Testis (tissue), 2 donors: ENCODE data around the gene MYL11.

Experiments
- POLR2A ChIP-seq: fragments of 450-650 bp; IDR thresholded peaks from one replicate; pipeline ENCODE4 v1.6.1; 2017; ENCODE audit warnings: antibody characterized with exemption, mild to moderate bottlenecking, moderate library complexity
- TF ChIP-seq, protein P1 (sequence below), 3 experiments: fragments of 450-650 bp in 2 of 3; fragments of 200-600 bp in 1 of 3; sonication (generic) in 1 of 3; IDR thresholded peaks; one replicate each; pipeline ENCODE4 v1.5.1; 2016 to 2019; ENCODE audit warnings: antibody characterized with exemption in 3 of 3, mild to moderate bottlenecking in 2 of 3, moderate library complexity in 1 of 3

DNA sequence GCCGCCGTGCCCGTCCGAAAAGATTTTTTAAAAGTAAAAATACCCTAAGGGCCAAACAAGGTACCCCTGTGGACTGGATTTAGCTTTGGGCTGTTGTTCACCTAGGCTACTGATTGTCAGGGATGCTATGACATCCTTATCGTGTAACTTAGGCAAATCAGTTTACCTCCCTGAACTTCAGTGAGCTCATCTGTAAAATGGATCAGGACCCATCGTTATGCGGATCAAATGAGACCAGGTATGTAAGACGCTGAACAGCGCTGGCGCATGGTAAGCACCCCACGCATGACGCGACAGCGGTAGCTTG is 32.1 kb downstream of the MYL11 start:
- TF ChIP-seq, protein P1, sequence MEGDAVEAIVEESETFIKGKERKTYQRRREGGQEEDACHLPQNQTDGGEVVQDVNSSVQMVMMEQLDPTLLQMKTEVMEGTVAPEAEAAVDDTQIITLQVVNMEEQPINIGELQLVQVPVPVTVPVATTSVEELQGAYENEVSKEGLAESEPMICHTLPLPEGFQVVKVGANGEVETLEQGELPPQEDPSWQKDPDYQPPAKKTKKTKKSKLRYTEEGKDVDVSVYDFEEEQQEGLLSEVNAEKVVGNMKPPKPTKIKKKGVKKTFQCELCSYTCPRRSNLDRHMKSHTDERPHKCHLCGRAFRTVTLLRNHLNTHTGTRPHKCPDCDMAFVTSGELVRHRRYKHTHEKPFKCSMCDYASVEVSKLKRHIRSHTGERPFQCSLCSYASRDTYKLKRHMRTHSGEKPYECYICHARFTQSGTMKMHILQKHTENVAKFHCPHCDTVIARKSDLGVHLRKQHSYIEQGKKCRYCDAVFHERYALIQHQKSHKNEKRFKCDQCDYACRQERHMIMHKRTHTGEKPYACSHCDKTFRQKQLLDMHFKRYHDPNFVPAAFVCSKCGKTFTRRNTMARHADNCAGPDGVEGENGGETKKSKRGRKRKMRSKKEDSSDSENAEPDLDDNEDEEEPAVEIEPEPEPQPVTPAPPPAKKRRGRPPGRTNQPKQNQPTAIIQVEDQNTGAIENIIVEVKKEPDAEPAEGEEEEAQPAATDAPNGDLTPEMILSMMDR (IDR thresholded peaks at IDR 0.05) = no peak
- no peak for TF ChIP-seq POLR2A
